ENCODE results near the gene OBSL1. TPM values are rescaled to one million over a fixed set of nuclear protein-coding genes. Genes with fewer than 3 reads are reported as not detected.

OBSL1 gene
- 100 to 1,000 TPM; 150 to 189 (median 179) TPM for polyA plus RNA-seq (ENCODE audit: insufficient read length in 3 of 3)
- long read RNA-seq, donor 1, transcript OBSL1-206 (2 exons, 951 nt): minor isoform, 5 of 56 reads
- long read RNA-seq, donor 1, transcript OBSL1-202 (9 exons, 3,297 nt): major isoform, 11 of 56 reads
- long read RNA-seq, donor 1, partial matches to known transcripts: 35 of 56 reads
- long read RNA-seq, donor 1, other reads (novel, unspliced or antisense): 0 of 56 reads
- long read RNA-seq, donor 2, full-length matches to known transcripts: 20 of 61 reads
- long read RNA-seq, donor 2, partial matches to known transcripts: 41 of 61 reads
- long read RNA-seq, donor 2, other reads (novel, unspliced or antisense): 0 of 61 reads
- long read RNA-seq, donor 3, transcript OBSL1-202 (9 exons, 3,297 nt): major isoform, 7 of 55 reads
- long read RNA-seq, donor 3, partial matches to known transcripts: 42 of 55 reads
- long read RNA-seq, donor 3, other reads (novel, unspliced or antisense): 0 of 55 reads
- long read RNA-seq, donor 4, full-length matches to known transcripts: 24 of 77 reads
- long read RNA-seq, donor 4, partial matches to known transcripts: 53 of 77 reads
- long read RNA-seq, donor 4, other reads (novel, unspliced or antisense): 0 of 77 reads
- long read RNA-seq, donor 5, partial matches to known transcripts: 0 of 4 reads
- long read RNA-seq, donor 5, other reads (novel, unspliced or antisense): 0 of 4 reads
- long read RNA-seq, donor 6, full-length matches to known transcripts: 13 of 59 reads
- long read RNA-seq, donor 6, partial matches to known transcripts: 46 of 59 reads
- long read RNA-seq, donor 6, other reads (novel, unspliced or antisense): 0 of 59 reads
- long read RNA-seq, donor 7, full-length matches to known transcripts: 23 of 42 reads
- long read RNA-seq, donor 7, partial matches to known transcripts: 19 of 42 reads
- long read RNA-seq, donor 7, other reads (novel, unspliced or antisense): 0 of 42 reads
- long read RNA-seq, donor 8, partial matches to known transcripts: 12 of 16 reads
- long read RNA-seq, donor 8, other reads (novel, unspliced or antisense): 0 of 16 reads
- long read RNA-seq, donor 9, full-length matches to known transcripts: 36 of 133 reads
- long read RNA-seq, donor 9, partial matches to known transcripts: 97 of 133 reads
- long read RNA-seq, donor 9, other reads (novel, unspliced or antisense): 0 of 133 reads
- long read RNA-seq, donor 10, transcript OBSL1-206 (2 exons, 951 nt): major isoform, 7 of 86 reads
- long read RNA-seq, donor 10, transcript OBSL1-202 (9 exons, 3,297 nt): major isoform, 7 of 86 reads
- long read RNA-seq, donor 10, partial matches to known transcripts: 68 of 86 reads
- long read RNA-seq, donor 10, other reads (novel, unspliced or antisense): 0 of 86 reads
- long read RNA-seq, donor 11, partial matches to known transcripts: 11 of 20 reads
- long read RNA-seq, donor 11, other reads (novel, unspliced or antisense): 0 of 20 reads
- long read RNA-seq, donor 12, full-length matches to known transcripts: 38 of 111 reads
- long read RNA-seq, donor 12, partial matches to known transcripts: 73 of 111 reads
- long read RNA-seq, donor 12, other reads (novel, unspliced or antisense): 0 of 111 reads
- long read RNA-seq, donor 13, full-length matches to known transcripts: 17 of 48 reads
- long read RNA-seq, donor 13, partial matches to known transcripts: 31 of 48 reads
- long read RNA-seq, donor 13, other reads (novel, unspliced or antisense): 0 of 48 reads
- long read RNA-seq, donor 14: 0 reads
- long read RNA-seq, donor 15, full-length matches to known transcripts: 24 of 78 reads
- long read RNA-seq, donor 15, partial matches to known transcripts: 54 of 78 reads
- long read RNA-seq, donor 15, other reads (novel, unspliced or antisense): 0 of 78 reads
- long read RNA-seq, donor 16, transcript OBSL1-202 (9 exons, 3,297 nt): minor isoform, 7 of 81 reads
- long read RNA-seq, donor 16, transcript OBSL1-206 (2 exons, 951 nt): major isoform, 8 of 81 reads
- long read RNA-seq, donor 16, partial matches to known transcripts: 61 of 81 reads
- long read RNA-seq, donor 16, other reads (novel, unspliced or antisense): 0 of 81 reads

- peak; percentile 83 for DNase-seq
Observed at GRCh38 chr2:219571311-219572236, at the start of gene OBSL1. TSS of gene OBSL1 (minus strand) at chr2:219571539. CDS start at chr2:219571232, 307 bp downstream.

GRCh38 chr2:219620546-219620945, 49.2 kb upstream of the OBSL1 start:
- DNase-seq: no peak

- DNase-seq: no peak
Observed at GRCh38 chr2:219619235-219619634, 47.9 kb upstream of the OBSL1 start.

- no peak for DNase-seq
Observed at GRCh38 chr2:219618733-219619122, 47.4 kb upstream of the OBSL1 start.

GRCh38 chr2:219616550-219616949, 45.2 kb upstream of the OBSL1 start:
- DNase-seq: no peak

- DNase-seq: no peak
Observed at GRCh38 chr2:219615894-219616293, 44.6 kb upstream of the OBSL1 start.

- no peak for DNase-seq
Observed at GRCh38 chr2:219615036-219615435, 43.7 kb upstream of the OBSL1 start.

- no peak for DNase-seq
Observed at GRCh38 chr2:219614076-219614860, 42.9 kb upstream of the OBSL1 start.

GRCh38 chr2:219613461-219614070, 42.2 kb upstream of the OBSL1 start:
- no peak for DNase-seq

GRCh38 chr2:219612577-219613286, 41.4 kb upstream of the OBSL1 start:
- no peak for DNase-seq

GRCh38 chr2:219611866-219612576, 40.7 kb upstream of the OBSL1 start:
- DNase-seq: no peak

GRCh38 chr2:219611306-219611705, 40.0 kb upstream of the OBSL1 start:
- no peak for DNase-seq

- no peak for DNase-seq
Observed at GRCh38 chr2:219609149-219609750, 37.9 kb upstream of the OBSL1 start.

GRCh38 chr2:219608399-219608964, 37.1 kb upstream of the OBSL1 start:
- no peak for DNase-seq

- no peak for DNase-seq
Observed at GRCh38 chr2:219607931-219608330, 36.6 kb upstream of the OBSL1 start.

GRCh38 chr2:219605607-219605954, 34.2 kb upstream of the OBSL1 start:
- no peak for DNase-seq
